GM21786 (cell line): ENCODE measurements around the gene CDC42BPB.

ENCODE experiments used
- ATAC-seq: cut with Tn5 transposase; IDR thresholded peaks from one replicate; pipeline ENCODE4 v1.9.1; 2021; ENCODE audit not compliant: unreplicated experiment

CDC42BPB gene

GRCh38 chr14:103001226-103001625 lies 56.1 kb downstream of the CDC42BPB start:
- no peak for ATAC-seq

GRCh38 chr14:103000291-103000921 lies 56.9 kb downstream of the CDC42BPB start:
- ATAC-seq, result no peak

GRCh38 chr14:102999227-102999895 lies 58.0 kb downstream of the CDC42BPB start:
- no peak for ATAC-seq

- ATAC-seq, result no peak
These were observed 59.0 kb downstream of the CDC42BPB start for GRCh38 chr14:102998393-102998792.

- no peak for ATAC-seq
These were observed 60.4 kb downstream of the CDC42BPB start for GRCh38 chr14:102996941-102997340.

- ATAC-seq, result no peak
These were observed 62.7 kb downstream of the CDC42BPB start for GRCh38 chr14:102994689-102995088.

GRCh38 chr14:102993523-102993922 lies 63.8 kb downstream of the CDC42BPB start:
- no peak for ATAC-seq

- no peak for ATAC-seq
These were observed 66.0 kb downstream of the CDC42BPB start for GRCh38 chr14:102991376-102991775.

- ATAC-seq, result no peak
These were observed 69.3 kb downstream of the CDC42BPB start for GRCh38 chr14:102988054-102988453.

- no peak for ATAC-seq
These were observed 70.4 kb downstream of the CDC42BPB start for GRCh38 chr14:102986810-102987579.

- ATAC-seq, result peak; percentile 89
These were observed 71.7 kb downstream of the CDC42BPB start for GRCh38 chr14:102985665-102986064.

- no peak for ATAC-seq
These were observed 72.8 kb downstream of the CDC42BPB start for GRCh38 chr14:102984336-102985102.

GRCh38 chr14:102983496-102983895 lies 73.9 kb downstream of the CDC42BPB start:
- ATAC-seq, result no peak

GRCh38 chr14:102982852-102983470 lies 74.4 kb downstream of the CDC42BPB start:
- ATAC-seq, result no peak

- ATAC-seq, result no peak
These were observed 76.9 kb downstream of the CDC42BPB start for GRCh38 chr14:102980409-102980810.

- no peak for ATAC-seq
These were observed 77.9 kb downstream of the CDC42BPB start for GRCh38 chr14:102979406-102979805.

- ATAC-seq, result no peak
These were observed 79.9 kb downstream of the CDC42BPB start for GRCh38 chr14:102977475-102977874.

GRCh38 chr14:102975662-102976061 lies 81.7 kb downstream of the CDC42BPB start:
- ATAC-seq, result no peak

GRCh38 chr14:102973706-102974285 lies 83.6 kb downstream of the CDC42BPB start:
- no peak for ATAC-seq

GRCh38 chr14:102971836-102972606 lies 85.3 kb downstream of the CDC42BPB start:
- no peak for ATAC-seq
